IPS DF 6.9 (cell line): ENCODE data around the gene NHERF1.

Experiments
- DNase-seq: peaks from one replicate; pipeline ENCODE4 v3.0.0-alpha.2; 2013; ENCODE audit warnings: low read depth, low spot score
- H3K27ac ChIP-seq: one replicate; pipeline ENCODE4 v1.5.1; 2013; ENCODE audit warnings: low read length, control low read depth
- H3K27me3 ChIP-seq: 2 replicates; pipeline ENCODE4 v1.6.1; 2013; ENCODE audit warnings: mild to moderate bottlenecking, low read length; ENCODE audit not compliant: control insufficient read depth, insufficient read depth
- H3K36me3 ChIP-seq: 2 replicates; pipeline ENCODE4 v1.6.1; 2013; ENCODE audit warnings: low read length; ENCODE audit not compliant: control insufficient read depth, insufficient read depth
- H3K4me1 ChIP-seq: 2 replicates; pipeline ENCODE4 v1.6.1; 2013; ENCODE audit warnings: low read length; ENCODE audit not compliant: control insufficient read depth, insufficient read depth
- H3K4me3 ChIP-seq: 2 replicates; pipeline ENCODE4 v1.5.1; 2013; ENCODE audit warnings: mild to moderate bottlenecking, low read length
- H3K9me3 ChIP-seq: 2 replicates; pipeline ENCODE4 v1.6.1; 2013; ENCODE audit warnings: low read length, inconsistent platforms; ENCODE audit not compliant: control insufficient read depth, insufficient read depth
- WGBS: extraction: QIAGEN DNeasy Blood & Tissue Kit; methylation state at CpG from one replicate; pipeline ENCODE4 v1.1.7; 2013; ENCODE audit warnings: mixed read lengths, missing lambda C conversion rate; ENCODE audit not compliant: insufficient read length, insufficient coverage; 5-methylcytosine and 5-hydroxymethylcytosine counted together

The NHERF1 gene

DNA sequence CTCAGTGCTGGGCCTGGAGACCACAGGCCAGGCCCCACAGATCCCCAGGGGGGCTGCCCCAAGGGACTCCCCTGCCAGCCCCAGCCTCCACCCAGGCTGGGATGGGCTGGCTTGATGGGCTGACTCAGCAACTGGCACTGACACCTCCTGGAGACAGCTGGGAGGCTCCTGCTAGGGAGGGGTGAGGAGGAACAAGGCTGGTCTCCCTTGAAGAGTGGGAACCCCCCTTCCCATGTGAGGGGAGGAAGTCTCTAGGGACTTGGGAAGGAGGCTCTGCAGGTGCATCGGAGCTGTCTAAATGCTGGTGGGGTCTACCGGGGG, 10.4 kb downstream of the NHERF1 start:
- no CpG with 5 or more reads among the region's 2 CpGs for WGBS
- Histone ChIP-seq H3K4me3 (no peak overlapping the region), H3K27ac (no peak overlapping the region), H3K36me3 (no peaks in the 10 kb centered on the region; the same call in 1 of the 2 replicates), H3K4me1 (peaks cover 34% of the 10 kb centered on the region), H3K27me3 (no peaks in the 10 kb centered on the region), H3K9me3 (no peaks in the 10 kb centered on the region)
- DNase-seq, result no peak

GRCh38 chr17:74759243-74759801, 10.9 kb downstream of the NHERF1 start:
- Histone ChIP-seq H3K27ac (no peak overlapping the region), H3K4me3 (no peak overlapping the region; the same call in 1 of the 2 replicates), H3K27me3 (no peaks in the 10 kb centered on the region), H3K4me1 (peaks cover 34% of the 10 kb centered on the region), H3K9me3 (no peaks in the 10 kb centered on the region), H3K36me3 (no peaks in the 10 kb centered on the region; the same call in 1 of the 2 replicates)
- WGBS, result no CpG with 5 or more reads among the region's 9 CpGs
- DNase-seq, result no peak

DNA sequence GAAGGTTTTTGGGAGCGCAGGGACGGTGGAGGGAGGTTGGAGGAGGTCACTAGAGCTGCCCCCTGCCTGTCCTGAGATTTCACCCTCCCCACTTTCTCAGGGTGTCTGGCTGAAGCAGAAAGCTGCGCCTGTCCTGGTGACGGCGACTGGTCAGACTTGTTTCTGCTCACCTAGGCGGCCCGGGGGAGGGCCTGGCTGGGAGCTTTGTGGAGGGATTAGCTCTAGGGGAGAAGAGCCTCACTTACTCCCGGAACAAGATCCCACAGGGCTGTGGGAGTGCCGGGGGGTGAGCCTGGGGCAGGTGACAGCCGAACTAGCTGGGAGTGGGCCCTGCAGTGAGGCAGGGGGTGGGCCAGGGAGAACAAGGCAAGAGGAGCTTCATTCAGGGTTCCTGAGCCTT, 11.5 kb downstream of the NHERF1 start:
- no peak for DNase-seq
- H3K4me1 ChIP-seq, result peaks cover 34% of the 10 kb centered on the region
- no peak overlapping the region for H3K27ac ChIP-seq
- H3K9me3 ChIP-seq, result no peaks in the 10 kb centered on the region
- no peak overlapping the region for H3K4me3 ChIP-seq
- no CpG with 5 or more reads among the region's 10 CpGs for WGBS
- H3K27me3 ChIP-seq, result no peaks in the 10 kb centered on the region
- H3K36me3 ChIP-seq, result no peaks in the 10 kb centered on the region; the same call in 1 of the 2 replicates

DNA sequence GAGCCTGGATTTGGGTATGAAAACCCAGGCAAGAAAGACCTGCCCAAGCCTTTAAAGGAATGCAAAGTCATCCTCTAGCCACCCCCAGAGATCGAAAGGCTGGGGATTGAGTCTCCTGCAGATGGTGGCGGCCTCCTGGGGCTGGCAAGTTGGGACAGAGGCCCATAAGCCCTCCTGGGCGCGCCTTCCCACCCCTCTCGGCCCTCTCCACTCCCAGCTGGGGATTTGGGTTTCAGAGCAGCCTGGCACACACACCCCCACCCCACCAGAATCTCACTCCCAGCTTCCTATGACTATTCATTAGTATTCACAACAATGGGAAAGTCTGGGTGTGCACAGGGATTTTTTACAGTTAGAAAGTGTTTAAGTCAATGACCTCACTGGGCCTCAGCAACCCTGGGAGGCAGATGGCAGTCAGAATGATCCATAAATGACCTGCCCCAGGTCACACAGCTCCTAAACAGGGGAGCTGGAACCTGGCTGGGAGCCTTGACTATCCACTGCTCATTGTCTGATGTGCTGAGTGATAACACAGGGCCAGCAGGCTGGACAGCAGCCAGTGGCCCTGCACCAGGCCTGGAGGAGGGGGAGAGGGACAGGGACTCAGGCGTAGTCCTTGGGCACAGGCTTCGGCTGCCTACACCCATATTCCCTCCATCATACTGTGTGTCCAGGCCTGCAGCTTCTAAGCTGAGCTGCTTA, 12.1 kb downstream of the NHERF1 start:
- H3K9me3 ChIP-seq, result no peaks in the 10 kb centered on the region
- no CpG with 5 or more reads among the region's 7 CpGs for WGBS
- H3K4me3 ChIP-seq, result no peak overlapping the region
- H3K36me3 ChIP-seq, result no peaks in the 10 kb centered on the region; the same call in 1 of the 2 replicates
- no peaks in the 10 kb centered on the region for H3K27me3 ChIP-seq
- peaks cover 34% of the 10 kb centered on the region for H3K4me1 ChIP-seq
- DNase-seq, result no peak
- no peak overlapping the region for H3K27ac ChIP-seq

DNA sequence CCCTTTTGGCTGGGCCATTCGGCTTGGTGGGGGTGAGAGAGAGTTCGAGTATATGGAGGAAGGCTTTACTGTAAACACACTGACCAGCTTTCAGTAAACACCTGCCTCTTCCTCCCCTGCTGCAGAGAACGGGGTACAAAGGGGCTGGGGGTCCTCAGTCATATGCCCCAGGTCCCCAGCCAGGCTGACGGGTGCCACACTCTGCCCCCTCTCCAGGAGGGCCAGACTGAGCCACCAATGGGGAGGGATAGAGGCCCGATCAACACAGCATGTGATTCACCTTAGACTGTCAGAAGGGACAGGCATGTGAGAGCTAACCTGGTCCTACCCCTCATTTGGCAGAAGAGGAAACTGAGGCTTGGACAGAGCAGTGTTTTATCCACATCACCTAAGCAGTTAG, 13.0 kb downstream of the NHERF1 start:
- no CpG with 5 or more reads among the region's 5 CpGs for WGBS
- DNase-seq, result no peak
- Histone ChIP-seq H3K4me3 (no peak overlapping the region), H3K9me3 (no peaks in the 10 kb centered on the region), H3K27ac (no peak overlapping the region), H3K36me3 (no peaks in the 10 kb centered on the region; the same call in 1 of the 2 replicates), H3K4me1 (peaks cover 34% of the 10 kb centered on the region), H3K27me3 (no peaks in the 10 kb centered on the region)

GRCh38 chr17:74761931-74762330, 13.5 kb downstream of the NHERF1 start:
- no CpG with 5 or more reads among the region's 11 CpGs for whole genome bisulfite sequencing
- Histone ChIP-seq H3K27ac (no peak overlapping the region), H3K4me1 (peaks cover 34% of the 10 kb centered on the region)

GRCh38 chr17:74763565-74764387, 15.3 kb downstream of the NHERF1 start:
- no peak overlapping the region for H3K4me3 ChIP-seq
- no peaks in the 10 kb centered on the region for H3K9me3 ChIP-seq
- no peaks in the 10 kb centered on the region for H3K27me3 ChIP-seq
- no CpG with 5 or more reads among the region's 16 CpGs for WGBS
- H3K36me3 ChIP-seq, result peaks cover 2% of the 10 kb centered on the region
- H3K27ac ChIP-seq, result no peak overlapping the region
- no peak for DNase-seq
- peaks cover 26% of the 10 kb centered on the region for H3K4me1 ChIP-seq

More at GRCh38 chr17:74761931-74762330, 13.5 kb downstream of the NHERF1 start:
- Histone ChIP-seq H3K9me3 (no peaks in the 10 kb centered on the region), H3K27me3 (no peaks in the 10 kb centered on the region), H3K4me3 (no peak overlapping the region), H3K36me3 (no peaks in the 10 kb centered on the region; the same call in none of the 2 replicates)
- no peak for DNase-seq

DNA sequence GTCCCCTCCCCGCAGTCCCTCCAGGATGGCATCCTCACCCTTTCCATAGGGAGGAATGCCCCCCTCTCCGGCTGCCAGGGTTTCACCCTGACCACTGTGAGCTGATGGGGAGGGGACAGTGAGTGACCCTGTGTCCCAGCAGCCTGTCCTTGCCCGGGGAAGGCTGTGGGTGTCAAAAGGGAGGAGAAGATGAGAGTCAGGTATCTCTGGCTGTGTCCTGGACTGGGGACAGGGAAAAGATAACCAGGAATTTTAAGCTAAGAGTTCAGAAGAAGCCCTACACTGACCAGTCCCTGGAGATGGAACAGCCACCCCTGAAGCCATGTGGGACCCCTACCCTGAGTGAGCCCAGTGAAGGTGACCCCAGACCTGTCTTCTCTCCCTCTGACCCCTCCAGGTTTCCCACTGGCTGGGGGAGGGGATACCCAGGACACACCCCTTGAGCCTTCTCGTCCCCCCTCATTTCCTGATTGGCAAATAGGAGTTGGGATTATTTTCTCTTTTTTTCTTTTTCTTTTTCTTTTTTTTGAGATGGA, 16.4 kb downstream of the NHERF1 start:
- no peaks in the 10 kb centered on the region for H3K9me3 ChIP-seq
- H3K4me1 ChIP-seq, result peaks cover 17% of the 10 kb centered on the region
- WGBS, result no CpG with 5 or more reads among the region's 4 CpGs
- H3K4me3 ChIP-seq, result no peak overlapping the region
- H3K36me3 ChIP-seq, result peaks cover 4% of the 10 kb centered on the region
- DNase-seq, result no peak
- H3K27me3 ChIP-seq, result no peaks in the 10 kb centered on the region
- no peak overlapping the region for H3K27ac ChIP-seq

- H3K9me3 ChIP-seq, result no peaks in the 10 kb centered on the region
- no CpG with 5 or more reads among the region's 2 CpGs for WGBS
Measured at GRCh38 chr17:74766413-74766812, 18.0 kb downstream of the NHERF1 start.

DNA sequence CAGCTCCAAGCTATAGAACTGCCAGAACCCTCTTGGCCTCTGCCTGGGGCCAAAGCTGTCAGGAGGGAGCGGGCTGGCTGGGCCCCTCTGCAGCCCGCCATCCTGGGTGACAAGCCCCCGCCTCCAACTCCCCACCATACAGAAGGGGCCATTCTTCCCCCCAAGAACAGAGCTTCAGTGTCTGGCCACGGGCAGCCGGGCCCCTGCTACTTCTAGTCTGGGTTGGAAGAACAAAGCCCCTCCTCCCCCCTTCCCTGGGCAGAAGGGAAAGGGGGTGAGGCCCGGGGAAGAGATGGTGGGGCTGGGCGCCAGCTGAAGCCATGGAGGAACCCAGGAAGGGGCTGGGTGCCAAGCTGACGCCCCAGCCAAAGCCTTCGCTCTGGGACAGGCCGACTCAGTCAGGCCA, 18.7 kb downstream of the NHERF1 start:
- peaks cover 11% of the 10 kb centered on the region for H3K36me3 ChIP-seq
- H3K4me3 ChIP-seq, result no peak overlapping the region
- no CpG with 5 or more reads among the region's 10 CpGs for WGBS
- no peaks in the 10 kb centered on the region for H3K27me3 ChIP-seq
- H3K9me3 ChIP-seq, result no peaks in the 10 kb centered on the region
- H3K27ac ChIP-seq, result no peak overlapping the region
- DNase-seq, result no peak
- 0 out of 2 replicates have a peak, but pooled peaks cover 1% of the 10 kb centered on the region for H3K4me1 ChIP-seq

More at GRCh38 chr17:74766413-74766812, 18.0 kb downstream of the NHERF1 start:
- peaks cover 8% of the 10 kb centered on the region for H3K36me3 ChIP-seq
- DNase-seq, result no peak
- H3K27ac ChIP-seq, result no peak overlapping the region
- H3K4me3 ChIP-seq, result no peak overlapping the region
- no peaks in the 10 kb centered on the region for H3K27me3 ChIP-seq
- peaks cover 6% of the 10 kb centered on the region for H3K4me1 ChIP-seq
